Endothelial cell of umbilical vein (primary cell): Measurements from ENCODE around the gene CUX1. TPM values are rescaled to one million over a fixed set of nuclear protein-coding genes. Genes with fewer than 3 reads are reported as not detected.

ENCODE experiments used
- BruUV-seq: library from RNA; stranded (reverse); fragments of 400-500 nt; replicated peaks from 2 replicates; lab custom pipeline; 2021; lab: Mats Ljungman, UMichigan
- CTCF ChIA-PET: fragments of 300-600, 350-600 bp; sonication (Branson Sonifier 250); formaldehyde crosslinking; loops from one replicate; lab custom pipeline; 2021; ENCODE audit warnings: antibody characterized with exemption, inconsistent platforms; lab: Charles Lee
- POLR2A ChIA-PET: fragments of 300-600, 350-600 bp; sonication (Branson Sonifier 250); formaldehyde crosslinking; loops from one replicate; lab custom pipeline; 2021; ENCODE audit warnings: antibody characterized with exemption, inconsistent platforms; lab: Charles Lee
- DNase-seq: peaks from one replicate; pipeline ENCODE4 v3.0.0-alpha.2; 2011; ENCODE audit warnings: low read depth, low spot score
- FAIRE-seq: peaks from 2 replicates; lab custom pipeline; 2011; peaks lifted over from hg19 to GRCh38; lab: Jason Lieb, UNC
- H2AFZ ChIP-seq: 2 replicates; pipeline ENCODE4 v1.6.0; 2012; ENCODE audit warnings: low read depth, low read length, control low read depth, inconsistent platforms
- H3K27ac ChIP-seq: 2 replicates; pipeline ENCODE4 v1.5.1; 2011; ENCODE audit warnings: low read depth, mild to moderate bottlenecking, control low read depth, low read length, moderate library complexity; ENCODE audit not compliant: insufficient read depth
- H3K27me3 ChIP-seq, 2 experiments: 2 replicates each; pipeline versions ENCODE4 v1.6.0 to v1.6.1; 2011; ENCODE audit warnings: low read length in 2 of 2, mixed read lengths in 1 of 2; ENCODE audit not compliant: control insufficient read depth in 2 of 2, insufficient read depth in 2 of 2
- H3K36me3 ChIP-seq, 2 experiments: 2 replicates in 1 of 2; 3 replicates in 1 of 2; pipeline ENCODE4 v1.5.1; 2011; ENCODE audit warnings: low read length in 2 of 2, mild to moderate bottlenecking in 1 of 2, moderate library complexity in 1 of 2; ENCODE audit not compliant: control insufficient read depth in 2 of 2, insufficient read depth in 2 of 2; ENCODE audit errors: extremely low read depth in 1 of 2
- H3K4me1 ChIP-seq: 3 replicates; pipeline ENCODE4 v1.5.1; 2011; ENCODE audit warnings: mild to moderate bottlenecking, low read length; ENCODE audit not compliant: control insufficient read depth, insufficient read depth; ENCODE audit errors: extremely low read depth
- H3K4me2 ChIP-seq: 2 replicates; pipeline ENCODE4 v1.6.1; 2011; ENCODE audit warnings: low read length, control low read depth, mixed read lengths; ENCODE audit not compliant: insufficient read depth
- H3K4me3 ChIP-seq, 3 experiments: fragments of 200-600 bp in 1 of 3; sonication (generic), shearing (Covaris generic) in 1 of 3; replicated peaks in 1 of 3; 2 replicates each; pipeline ENCODE4 v1.5.1; 2011 to 2016; ENCODE audit warnings: control low read depth in 3 of 3, low read length in 3 of 3, mild to moderate bottlenecking in 2 of 3, inconsistent platforms in 1 of 3, low read depth in 1 of 3, moderate library complexity in 1 of 3; ENCODE audit not compliant: insufficient read depth in 1 of 3
- H3K79me2 ChIP-seq: 2 replicates; pipeline ENCODE4 v1.6.0; 2012; ENCODE audit warnings: low read length, inconsistent platforms; ENCODE audit not compliant: control insufficient read depth, insufficient read depth
- H3K9ac ChIP-seq: replicated peaks from 2 replicates; pipeline ENCODE3; 2011; ENCODE audit warnings: low read length, control low read depth; ENCODE audit not compliant: insufficient read depth; ENCODE audit errors: extremely low read depth
- H3K9me1 ChIP-seq: replicated peaks from 3 replicates; pipeline ENCODE4 v1.6.0; 2011; ENCODE audit warnings: mild to moderate bottlenecking, low read length; ENCODE audit not compliant: control insufficient read depth, insufficient read depth; ENCODE audit errors: extremely low read depth
- H3K9me3 ChIP-seq: replicated peaks from 2 replicates; pipeline ENCODE4 v1.5.1; 2012; ENCODE audit warnings: low read length, inconsistent platforms; ENCODE audit not compliant: control insufficient read depth, insufficient read depth
- H4K20me1 ChIP-seq: replicated peaks from 2 replicates; pipeline ENCODE3; 2011; ENCODE audit warnings: mild to moderate bottlenecking, low read length; ENCODE audit not compliant: control insufficient read depth, insufficient read depth; ENCODE audit errors: extremely low read depth
- EZH2 ChIP-seq: IDR thresholded peaks from 2 replicates; pipeline ENCODE4 v1.6.1; 2012; ENCODE audit warnings: borderline replicate concordance, low read depth, mild to moderate bottlenecking, moderate library complexity, low read length, inconsistent platforms; ENCODE audit not compliant: severe bottlenecking
- FOS ChIP-seq: IDR thresholded peaks from 2 replicates; pipeline ENCODE4 v1.6.1; 2011; ENCODE audit warnings: mild to moderate bottlenecking, low read length, moderate library complexity, borderline replicate concordance; ENCODE audit not compliant: insufficient read depth
- GATA2 ChIP-seq: IDR thresholded peaks from 2 replicates; pipeline ENCODE4 v1.7.0; 2011; ENCODE audit warnings: low read depth, mild to moderate bottlenecking, moderate library complexity, mixed read lengths, low read length; ENCODE audit not compliant: insufficient read length, insufficient read depth
- JUN ChIP-seq: IDR thresholded peaks from 2 replicates; pipeline ENCODE4 v1.6.1; 2011; ENCODE audit warnings: borderline replicate concordance, low read depth; ENCODE audit not compliant: insufficient read length, insufficient read depth
- MYC ChIP-seq: IDR thresholded peaks from one replicate; pipeline ENCODE4 v1.6.1; 2011; ENCODE audit warnings: mild to moderate bottlenecking, low read depth, low read length
- POLR2A ChIP-seq: IDR thresholded peaks from 2 replicates; pipeline ENCODE4 v1.6.1; 2012; ENCODE audit warnings: low read depth, mild to moderate bottlenecking, control low read depth, low read length
- POLR2AphosphoS5 ChIP-seq: IDR thresholded peaks from 2 replicates; pipeline ENCODE4 v1.6.1; 2012; ENCODE audit warnings: low read depth, mild to moderate bottlenecking, control low read depth, low read length, moderate library complexity; ENCODE audit not compliant: insufficient read depth
- dilution Hi-C: fragments of 300-500 bp; cut with MboI; formaldehyde crosslinking; loops from one replicate; pipeline ENCODE4 v1.15.0; 2019; ENCODE audit warnings: low sequenced_read_pairs; ENCODE audit not compliant: extremely low pct_ligation_motif_present
- intact Hi-C: fragments of 100-400 bp; cut with micrococcal nuclease; formaldehyde crosslinking; loops from one replicate; pipeline ENCODE4 v1.10.0; 2022
- polyA plus RNA-seq, 4 experiments: library from polyadenylated mRNA; depleted of rRNA in 3 of 4; stranded (reverse) in 3 of 4; unstranded in 1 of 4; fragments of >200 nt; gene quantifications; 2 replicates each; pipeline versions ENCODE4 v1.2.1 to v1.2.3, GENCODE V29; 2011 to 2012; ENCODE audit warnings: missing spikeins in 1 of 4
- total RNA-seq: library from RNA; stranded (reverse); gene quantifications from 2 replicates; pipeline ENCODE4 v1.2.3, GENCODE V29; 2021
- TF ChIP-seq, protein P1 (sequence below), 2 donors: IDR thresholded peaks; 1 replicate in 1 of 2; 2 replicates in 1 of 2; pipeline ENCODE4 v1.5.1; 2011; ENCODE audit warnings: low read length in 2 of 2, mild to moderate bottlenecking in 2 of 2, moderate library complexity in 2 of 2, control low read depth in 1 of 2, inconsistent platforms in 1 of 2, low read depth in 1 of 2; ENCODE audit not compliant: insufficient read depth in 1 of 2; ENCODE audit errors: extremely low read depth in 1 of 2
- TF ChIP-seq, protein P2 (sequence below): IDR thresholded peaks from 2 replicates; pipeline ENCODE4 v1.6.1; 2011; ENCODE audit not compliant: insufficient read depth, insufficient read length

Gene CUX1
- total and polyA plus RNA-seq, 2 donors (not counting 3 experiments of a cell fraction or from before 2014, with no cell fraction given): 13.8 to 49.8 TPM

DNA sequence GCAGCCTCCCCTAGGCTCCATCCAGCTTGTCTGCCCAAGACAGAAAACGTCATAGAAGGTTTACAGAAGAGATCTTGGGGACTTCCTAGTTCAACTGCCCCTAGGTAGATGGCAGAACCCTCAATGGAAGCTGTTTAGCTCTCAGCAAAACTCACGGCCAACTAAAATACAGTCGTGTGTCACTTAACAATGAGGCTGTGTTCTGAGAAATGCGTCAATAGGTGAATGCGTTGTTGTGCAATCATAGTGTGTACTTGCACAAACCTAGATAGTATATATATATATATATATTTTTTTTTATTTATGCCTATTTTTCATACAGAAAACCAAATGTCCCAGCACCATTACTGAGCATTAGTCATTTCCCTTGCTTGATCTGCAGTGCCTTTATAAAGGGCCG is 368.9 kb downstream of the CUX1 start:
- H3K27me3 ChIP-seq: no peaks in the 10 kb centered on the region
- no peak for TF ChIP-seq FOS
- no peak for TF ChIP-seq POLR2AphosphoS5
- no peak for TF ChIP-seq EZH2
- TF ChIP-seq, protein P1, sequence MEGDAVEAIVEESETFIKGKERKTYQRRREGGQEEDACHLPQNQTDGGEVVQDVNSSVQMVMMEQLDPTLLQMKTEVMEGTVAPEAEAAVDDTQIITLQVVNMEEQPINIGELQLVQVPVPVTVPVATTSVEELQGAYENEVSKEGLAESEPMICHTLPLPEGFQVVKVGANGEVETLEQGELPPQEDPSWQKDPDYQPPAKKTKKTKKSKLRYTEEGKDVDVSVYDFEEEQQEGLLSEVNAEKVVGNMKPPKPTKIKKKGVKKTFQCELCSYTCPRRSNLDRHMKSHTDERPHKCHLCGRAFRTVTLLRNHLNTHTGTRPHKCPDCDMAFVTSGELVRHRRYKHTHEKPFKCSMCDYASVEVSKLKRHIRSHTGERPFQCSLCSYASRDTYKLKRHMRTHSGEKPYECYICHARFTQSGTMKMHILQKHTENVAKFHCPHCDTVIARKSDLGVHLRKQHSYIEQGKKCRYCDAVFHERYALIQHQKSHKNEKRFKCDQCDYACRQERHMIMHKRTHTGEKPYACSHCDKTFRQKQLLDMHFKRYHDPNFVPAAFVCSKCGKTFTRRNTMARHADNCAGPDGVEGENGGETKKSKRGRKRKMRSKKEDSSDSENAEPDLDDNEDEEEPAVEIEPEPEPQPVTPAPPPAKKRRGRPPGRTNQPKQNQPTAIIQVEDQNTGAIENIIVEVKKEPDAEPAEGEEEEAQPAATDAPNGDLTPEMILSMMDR (IDR thresholded peaks at IDR 0.05; ENCODE audit: extremely low read depth in 1 of 2, insufficient read depth in 1 of 2, low read depth in 1 of 2, low read length in 2 of 2): no peak
- no peak for TF ChIP-seq GATA2
- TF ChIP-seq, protein P2, sequence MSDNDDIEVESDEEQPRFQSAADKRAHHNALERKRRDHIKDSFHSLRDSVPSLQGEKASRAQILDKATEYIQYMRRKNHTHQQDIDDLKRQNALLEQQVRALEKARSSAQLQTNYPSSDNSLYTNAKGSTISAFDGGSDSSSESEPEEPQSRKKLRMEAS: no peak
- no peak for TF ChIP-seq JUN
- no peak for TF ChIP-seq MYC
- no peak for TF ChIP-seq POLR2A
- H4K20me1 ChIP-seq: no peaks in the 10 kb centered on the region
- no peaks in the 10 kb centered on the region for H3K9me3 ChIP-seq
- intact Hi-C loops (no loop called here), dilution Hi-C loops (no loop called here)
- POLR2A ChIA-PET: no interaction called here
- H3K4me3 ChIP-seq: no peak overlapping the region
- H3K79me2 ChIP-seq: no peaks in the 10 kb centered on the region
- FAIRE-seq (no peak), DNase-seq (no peak)
- BruUV-seq: no TSS peak
- no peak overlapping the region for H3K9ac ChIP-seq
- H2AFZ ChIP-seq: no peak overlapping the region
- H3K36me3 ChIP-seq: peaks cover 0 to 11% of the 10 kb centered on the region in 2 experiments
- H3K4me2 ChIP-seq: no peak overlapping the region
- H3K9me1 ChIP-seq: no peaks in the 10 kb centered on the region
- H3K4me1 ChIP-seq: no peaks in the 10 kb centered on the region
- H3K27ac ChIP-seq: no peak overlapping the region
- CTCF ChIA-PET: interaction anchor here (1.2 kb wide), 1 partner anchor 12 kb away, joined by 3 read pairs; no protein-coding TSS in a partner anchor
